ENCODE measurements around the gene TTC16.

Gene TTC16, protein sequence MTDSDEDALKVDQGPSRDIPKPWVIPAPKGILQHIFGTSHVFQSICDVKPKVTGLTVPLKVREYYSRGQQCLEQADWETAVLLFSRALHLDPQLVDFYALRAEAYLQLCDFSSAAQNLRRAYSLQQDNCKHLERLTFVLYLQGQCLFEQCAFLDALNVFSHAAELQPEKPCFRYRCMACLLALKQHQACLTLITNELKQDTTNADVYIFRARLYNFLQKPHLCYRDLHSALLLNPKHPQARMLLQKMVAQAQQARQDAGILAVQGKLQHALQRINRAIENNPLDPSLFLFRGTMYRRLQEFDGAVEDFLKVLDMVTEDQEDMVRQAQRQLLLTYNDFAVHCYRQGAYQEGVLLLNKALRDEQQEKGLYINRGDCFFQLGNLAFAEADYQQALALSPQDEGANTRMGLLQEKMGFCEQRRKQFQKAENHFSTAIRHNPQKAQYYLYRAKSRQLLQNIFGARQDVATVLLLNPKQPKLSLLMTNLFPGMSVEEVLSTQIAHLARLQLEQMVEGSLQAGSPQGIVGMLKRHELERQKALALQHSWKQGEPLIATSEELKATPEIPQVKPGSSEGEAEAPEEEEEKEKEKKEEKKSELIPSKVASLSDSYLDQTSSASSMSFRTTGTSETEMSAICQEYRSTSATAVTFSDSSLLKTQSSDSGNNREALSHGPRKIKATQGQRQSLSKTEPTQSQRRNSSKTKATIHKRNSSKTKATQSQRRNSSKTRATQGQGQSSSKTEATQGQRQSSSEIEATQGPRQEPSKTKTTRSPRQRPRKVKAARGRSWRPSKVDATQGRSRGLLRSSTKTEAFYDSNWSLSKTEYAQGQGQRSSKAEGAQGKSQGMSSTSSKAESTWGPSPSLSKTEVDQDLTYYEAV

DNA sequence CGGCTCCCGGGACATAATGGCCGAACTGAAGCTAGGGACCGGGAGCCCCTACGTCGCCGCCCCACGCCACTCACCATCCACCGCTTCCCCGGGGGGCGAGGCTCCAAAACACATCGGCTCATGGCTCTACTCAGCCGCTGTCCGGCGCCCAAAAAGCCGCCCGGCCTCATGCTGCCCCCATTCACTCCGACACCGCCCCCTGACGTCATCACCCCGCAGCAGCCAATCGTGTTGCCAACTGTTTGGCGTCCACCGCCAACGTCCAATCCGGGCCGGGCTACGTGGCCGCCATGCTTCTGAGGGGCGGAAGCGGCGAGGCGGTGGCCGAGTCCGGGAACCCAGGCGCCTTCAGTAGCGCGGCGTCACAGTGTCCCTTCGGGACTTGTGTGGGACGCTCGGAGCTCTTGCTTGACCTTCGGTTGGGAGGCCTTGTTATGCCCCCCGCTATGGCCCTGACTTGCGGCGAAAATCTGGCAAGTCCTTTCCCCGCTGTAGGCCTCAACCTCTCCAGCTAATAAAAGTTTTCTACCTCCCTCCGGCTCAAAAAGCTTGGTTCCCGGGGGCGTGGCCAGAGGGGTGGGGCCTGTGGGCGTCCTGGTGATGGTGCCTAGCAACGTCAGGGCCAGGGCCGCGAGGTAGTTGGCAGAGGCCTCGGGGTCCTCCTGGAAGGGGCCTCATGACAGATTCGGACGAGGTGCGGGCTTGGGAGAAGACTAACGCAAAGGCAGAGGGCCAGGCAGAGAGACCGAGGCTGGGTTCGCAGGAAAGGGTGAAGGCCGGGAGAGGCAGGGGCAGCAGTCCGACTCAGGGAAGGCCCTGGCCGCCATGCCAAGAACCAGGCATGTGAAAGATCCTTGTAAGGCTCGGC lies at the start of gene TTC16, which contains the start of gene PTRH1:
TSS of gene TTC16 (plus strand) at position 610 of the 868 bp plus-strand sequence. CDS start at position 677, 67 bp downstream.
TSS of gene PTRH1 (minus strand) at position 194 of the 868 bp plus-strand sequence. CDS start at position 170, 24 bp downstream.
- DNase-seq (ENCODE audit: insufficient read length, low spot score), result peak; percentile 98
- peak; percentile 98 for FAIRE-seq

DNA sequence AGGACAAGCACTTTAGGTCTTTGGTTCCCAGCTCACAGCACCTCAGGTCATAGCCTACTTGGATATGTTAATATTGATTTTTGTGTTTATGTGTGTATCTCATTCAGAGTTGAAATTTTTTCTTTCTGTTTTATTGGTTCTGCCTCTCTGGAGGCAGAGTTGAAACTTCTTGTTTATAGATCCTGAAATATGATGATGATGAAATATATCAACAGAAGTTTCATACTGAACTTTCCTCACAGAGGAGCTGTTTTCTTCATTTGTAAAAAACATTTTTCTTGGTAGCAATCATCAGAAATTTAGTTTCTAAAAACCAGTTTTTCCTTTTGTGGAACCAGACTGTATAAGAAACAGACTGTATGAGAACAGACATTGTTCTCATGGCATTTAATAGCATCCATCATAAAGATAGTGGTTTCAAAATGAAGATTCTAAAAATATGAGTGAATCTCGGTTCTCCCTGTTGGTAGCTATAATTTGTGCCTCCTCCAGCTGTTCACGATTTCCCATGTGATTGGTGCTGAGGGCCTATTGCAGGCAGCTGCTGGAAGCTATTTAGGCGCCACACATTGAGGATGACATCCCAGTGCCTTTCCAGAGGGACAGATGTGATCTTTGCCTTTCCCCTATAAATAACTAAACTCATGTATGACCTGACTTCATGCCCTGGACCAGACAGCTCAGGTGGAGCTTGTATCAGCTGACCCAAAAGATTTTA lies 48.6 kb upstream of the TTC16 start:
- FAIRE-seq (no peak), DNase-seq (ENCODE audit: insufficient read length, low spot score) (no peak)

DNA sequence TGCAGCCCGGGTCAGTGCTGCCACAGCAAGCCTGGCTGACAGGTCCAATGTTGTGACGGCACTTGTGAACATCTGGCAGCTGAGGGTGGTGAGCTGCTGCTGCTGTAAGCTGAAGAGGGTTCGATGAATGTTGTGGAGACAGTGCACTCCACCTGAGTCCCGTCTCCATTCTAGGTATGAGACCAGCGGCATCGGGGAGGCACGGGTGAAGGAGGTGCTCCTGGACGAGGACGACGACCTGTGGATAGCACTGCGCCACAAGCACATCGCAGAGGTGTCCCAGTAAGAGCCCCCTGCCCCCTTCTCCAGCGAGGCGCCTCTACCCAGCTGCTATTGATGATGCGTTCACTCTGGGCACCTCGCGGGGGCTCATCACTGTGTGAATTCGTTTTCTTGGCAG lies 48.0 kb upstream of the TTC16 start:
- DNase-seq (ENCODE audit: insufficient read length, low spot score) (no peak), FAIRE-seq (no peak)

DNA sequence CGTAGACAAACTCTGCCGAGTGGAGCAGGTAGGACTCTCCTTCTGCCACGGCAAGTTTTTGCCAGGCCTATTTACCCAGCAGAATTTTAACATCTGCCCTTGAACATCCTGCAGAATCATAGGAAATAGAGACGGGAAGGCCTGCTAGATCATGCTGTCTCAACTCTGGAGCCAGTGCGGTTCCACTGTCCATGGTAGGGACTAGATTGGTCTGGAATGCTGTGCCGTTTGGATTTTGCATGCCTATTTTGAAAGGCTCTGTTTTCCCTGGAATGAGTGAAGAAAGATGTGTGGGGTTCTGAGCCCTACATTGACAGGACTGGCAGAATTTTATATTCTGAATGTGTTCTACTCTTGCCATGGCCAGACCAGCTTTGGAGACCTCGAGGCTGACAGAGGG lies 42.6 kb upstream of the TTC16 start:
- no peak for FAIRE-seq
- DNase-seq (ENCODE audit: insufficient read length, low spot score), result no peak

DNA sequence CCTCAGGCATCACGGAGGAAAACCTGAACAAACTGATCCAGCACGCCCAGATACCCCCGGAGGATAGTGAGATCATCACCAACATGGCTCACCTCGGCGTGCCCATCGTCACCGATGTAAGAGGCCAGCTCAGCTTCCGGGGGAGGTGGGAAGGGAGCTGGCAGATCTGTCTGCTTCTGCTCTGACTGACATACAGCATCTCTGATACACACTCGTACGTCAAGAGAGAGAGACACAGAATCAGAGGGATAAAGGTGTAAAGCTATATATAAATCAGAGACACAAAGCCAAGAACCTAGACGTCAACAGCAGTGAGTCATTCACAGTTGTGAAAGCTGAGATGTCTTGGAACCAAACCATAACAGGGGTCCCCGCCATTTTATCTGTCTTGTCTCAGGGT lies 39.2 kb upstream of the TTC16 start:
- DNase-seq (ENCODE audit: insufficient read length, low spot score) (no peak), FAIRE-seq (no peak)

DNA sequence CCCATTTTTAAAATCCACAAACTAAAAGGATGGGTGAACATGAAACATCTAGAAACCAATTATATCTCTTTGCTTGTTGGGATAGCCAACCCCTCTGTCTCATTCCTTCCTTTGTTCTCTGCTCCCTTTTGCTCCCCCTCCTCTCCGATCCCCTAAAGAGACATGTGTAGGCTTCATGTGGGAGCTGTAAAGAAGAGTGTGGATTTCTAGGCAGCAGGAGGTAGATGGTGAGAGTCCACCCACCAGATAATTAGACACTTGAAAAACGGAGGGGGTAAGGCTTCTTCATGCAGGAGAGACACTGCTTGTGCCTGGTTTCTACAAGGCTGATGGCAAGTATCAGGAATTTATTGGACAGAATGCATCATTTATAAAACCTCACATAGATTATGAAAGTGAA lies 36.4 kb upstream of the TTC16 start:
- DNase-seq (ENCODE audit: insufficient read length, low spot score) (no peak), FAIRE-seq (no peak)

DNA sequence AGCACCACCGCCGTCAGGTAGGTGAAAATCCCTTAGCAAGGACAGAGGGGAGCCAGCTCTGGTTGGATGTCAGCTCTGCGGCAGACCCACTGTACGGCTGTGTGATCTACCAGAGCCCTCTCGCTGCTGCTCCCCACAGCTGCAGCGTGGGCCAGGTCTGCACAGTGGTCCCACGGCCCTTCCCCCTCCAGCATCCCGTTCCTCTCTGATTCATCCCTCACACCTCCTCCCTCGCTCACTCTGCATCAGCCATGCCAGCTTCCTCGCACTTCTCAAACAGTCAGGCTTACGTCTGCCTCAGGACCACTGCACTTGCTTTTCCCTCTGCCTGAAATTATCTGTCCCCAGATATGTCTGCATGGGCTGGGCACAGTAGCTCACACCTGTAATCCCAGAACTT lies 35.7 kb upstream of the TTC16 start:
- DNase-seq (ENCODE audit: insufficient read length, low spot score) (no peak), FAIRE-seq (no peak)

DNA sequence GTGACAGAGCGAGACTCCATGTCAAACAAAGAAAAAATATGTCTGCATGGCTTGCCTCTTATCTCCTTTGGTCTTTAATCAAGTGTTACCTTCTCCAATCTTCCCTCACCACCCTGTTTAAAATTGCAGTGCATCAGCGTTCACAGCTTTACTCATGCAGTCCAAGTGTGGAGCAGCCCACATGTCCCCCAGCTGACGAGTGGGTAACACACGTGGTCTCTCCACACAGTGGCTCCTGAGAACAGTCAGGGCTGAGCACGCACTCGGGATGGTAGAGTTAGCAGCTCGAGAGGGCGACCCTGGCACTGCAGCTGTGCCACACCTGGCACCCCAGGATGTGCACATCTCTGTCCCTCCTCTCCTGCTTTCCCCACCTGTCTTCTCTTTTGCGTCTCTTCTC lies 35.0 kb upstream of the TTC16 start:
- DNase-seq (ENCODE audit: insufficient read length, low spot score), result no peak
- no peak for FAIRE-seq

DNA sequence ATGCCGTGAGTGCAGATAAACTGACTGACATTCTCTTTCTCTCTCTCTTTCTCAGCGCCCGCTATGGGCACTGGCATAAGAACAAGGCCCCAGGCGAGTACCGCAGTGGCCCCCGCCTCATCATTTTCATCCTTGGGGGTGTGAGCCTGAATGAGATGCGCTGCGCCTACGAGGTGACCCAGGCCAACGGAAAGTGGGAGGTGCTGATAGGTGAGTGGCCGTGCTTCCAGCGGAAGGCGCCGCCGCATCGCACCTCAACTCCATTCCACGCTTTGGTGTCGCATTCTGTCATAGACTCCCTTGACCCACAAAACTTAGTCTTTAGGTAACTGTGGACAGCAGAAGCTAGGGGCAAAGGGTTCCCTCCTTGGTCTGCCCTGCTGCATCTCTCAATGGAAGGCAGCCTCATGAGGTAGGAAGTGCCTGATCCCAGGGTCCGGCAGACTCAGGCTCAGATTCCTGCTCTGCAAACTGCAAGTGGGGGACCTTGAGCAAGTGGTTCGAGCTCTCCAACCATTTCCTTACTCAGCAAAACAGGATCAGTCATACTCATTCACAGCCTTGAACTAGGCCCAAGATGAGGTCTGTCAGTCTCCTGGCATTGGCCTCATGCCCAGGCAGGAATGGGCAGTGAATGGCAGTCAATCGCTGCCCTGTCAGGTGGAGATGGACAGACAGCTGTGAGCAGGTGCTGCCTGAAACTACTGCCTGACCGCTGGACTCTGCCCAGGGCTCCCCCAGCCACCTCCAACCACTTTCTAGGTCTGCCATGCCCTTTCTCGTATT lies 33.3 kb upstream of the TTC16 start:
- DNase-seq (ENCODE audit: insufficient read length, low spot score) (no peak), FAIRE-seq (no peak)

DNA sequence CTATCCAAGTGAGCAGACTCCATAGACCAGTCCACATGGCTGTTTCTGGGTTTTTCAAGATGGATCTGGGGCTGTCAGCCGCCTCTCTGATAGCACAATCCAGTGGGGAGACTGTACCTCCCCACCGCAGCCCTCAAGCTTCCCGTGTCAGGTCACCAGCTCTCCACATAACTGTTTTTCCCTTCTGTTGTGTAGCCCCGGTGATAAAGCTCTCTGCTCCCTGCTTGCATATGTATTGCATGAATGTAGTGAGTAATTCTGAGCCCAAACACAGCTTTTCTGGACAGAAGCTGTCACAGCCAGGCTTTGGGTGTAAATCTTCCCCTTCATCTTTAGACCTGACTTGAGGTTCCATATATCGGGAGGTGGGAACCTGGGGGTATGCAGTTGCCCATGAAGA lies 32.2 kb upstream of the TTC16 start:
- FAIRE-seq, result no peak
- DNase-seq (ENCODE audit: insufficient read length, low spot score), result no peak

DNA sequence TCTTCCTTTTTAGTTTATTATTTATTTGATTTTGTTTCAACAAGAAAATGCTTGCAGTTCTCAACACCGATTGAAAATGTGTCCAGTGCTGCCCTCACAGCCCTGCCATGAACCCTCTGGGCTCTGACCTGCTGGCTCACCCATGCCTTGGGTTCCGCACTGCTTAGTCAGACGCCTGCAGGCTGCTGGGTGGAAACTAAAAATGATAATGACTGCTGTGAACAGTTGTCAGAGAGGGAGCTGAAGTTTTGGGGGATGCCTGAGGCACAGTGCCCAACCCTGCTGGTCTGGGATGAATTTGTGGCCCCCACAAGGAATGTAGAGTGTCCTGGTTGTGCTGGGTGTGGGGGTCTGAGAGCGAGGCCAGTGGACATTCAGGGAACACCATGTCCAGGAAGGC lies 31.3 kb upstream of the TTC16 start:
- no peak for DNase-seq (ENCODE audit: insufficient read length, low spot score)
- FAIRE-seq, result no peak

DNA sequence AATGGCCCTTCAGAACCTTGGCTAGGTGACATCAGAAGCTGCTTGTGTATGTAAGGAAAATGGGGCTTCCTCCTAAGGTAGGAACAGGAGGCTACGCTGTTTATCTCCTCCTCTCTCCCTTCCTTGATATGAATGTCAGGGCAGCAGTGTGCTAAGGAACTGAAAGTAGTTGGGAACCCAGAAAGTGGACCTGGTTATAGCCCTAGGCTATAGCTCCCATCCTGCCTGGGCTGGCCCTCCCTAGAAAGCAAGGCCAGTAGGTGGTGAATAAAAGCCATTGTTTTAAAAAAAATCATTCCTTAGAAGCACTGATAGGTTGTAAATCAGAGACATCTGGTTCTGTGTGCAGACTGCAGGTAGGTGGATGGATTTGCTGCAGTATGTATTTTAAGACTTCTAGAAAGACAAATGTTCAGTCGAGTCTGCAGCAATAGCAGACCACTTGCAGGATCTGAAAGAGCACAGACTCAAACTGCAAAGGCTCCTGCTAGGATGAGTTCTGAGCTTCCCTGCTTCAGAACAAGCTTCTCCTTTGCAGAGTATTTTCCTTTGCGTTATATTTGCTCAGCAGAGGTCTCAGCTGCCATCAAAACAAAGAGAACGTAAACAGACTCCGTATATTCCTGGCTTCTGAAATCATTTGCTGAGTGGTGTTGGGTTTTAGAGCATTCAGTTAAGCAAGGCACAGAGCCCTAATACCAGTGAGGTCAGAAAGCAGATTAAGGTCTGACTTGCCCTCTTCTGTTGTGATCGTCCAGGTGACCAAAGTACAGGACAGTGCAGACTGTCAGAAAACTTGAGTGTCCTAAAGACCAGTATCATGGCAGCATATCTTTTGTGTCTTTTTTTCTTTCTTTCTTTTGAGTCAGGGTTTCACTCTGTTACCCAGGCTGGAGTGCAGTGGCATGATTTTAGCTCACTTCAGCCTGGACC lies 29.2 kb upstream of the TTC16 start:
- DNase-seq (ENCODE audit: insufficient read length, low spot score) (no peak), FAIRE-seq (no peak)

DNA sequence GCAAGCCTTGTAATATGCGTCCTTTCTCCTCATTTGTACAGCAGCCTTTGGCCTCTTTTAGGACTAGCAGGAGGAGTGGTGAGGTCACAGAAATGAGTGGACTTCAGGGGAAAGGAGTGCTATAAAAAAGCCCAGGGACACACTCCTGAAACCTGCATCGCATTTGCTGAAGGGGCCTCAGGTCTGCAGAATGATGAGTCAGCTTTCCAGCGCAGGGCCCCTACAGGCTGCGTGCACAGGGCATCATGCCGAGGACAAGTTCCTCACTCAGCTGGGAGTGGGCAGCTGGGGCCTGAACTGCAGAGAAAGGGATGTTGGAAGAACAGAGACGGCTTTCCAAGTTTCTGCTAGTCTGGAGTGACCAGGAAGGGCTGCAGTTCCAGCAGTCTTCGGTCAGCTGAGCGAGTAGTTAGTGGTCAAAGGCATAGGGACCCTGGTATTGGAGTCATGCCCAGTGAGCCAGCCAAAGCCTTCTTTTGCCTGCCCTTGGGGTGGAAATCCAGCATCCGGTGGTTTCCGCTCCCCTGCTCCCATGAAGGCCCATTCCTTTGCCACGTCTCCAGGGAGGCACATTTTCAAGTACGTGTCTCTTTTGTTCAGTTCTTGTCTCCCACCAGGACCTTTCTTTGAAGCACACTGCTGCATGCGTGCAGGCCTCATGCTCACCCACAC lies 26.4 kb upstream of the TTC16 start:
- FAIRE-seq, result no peak

DNA sequence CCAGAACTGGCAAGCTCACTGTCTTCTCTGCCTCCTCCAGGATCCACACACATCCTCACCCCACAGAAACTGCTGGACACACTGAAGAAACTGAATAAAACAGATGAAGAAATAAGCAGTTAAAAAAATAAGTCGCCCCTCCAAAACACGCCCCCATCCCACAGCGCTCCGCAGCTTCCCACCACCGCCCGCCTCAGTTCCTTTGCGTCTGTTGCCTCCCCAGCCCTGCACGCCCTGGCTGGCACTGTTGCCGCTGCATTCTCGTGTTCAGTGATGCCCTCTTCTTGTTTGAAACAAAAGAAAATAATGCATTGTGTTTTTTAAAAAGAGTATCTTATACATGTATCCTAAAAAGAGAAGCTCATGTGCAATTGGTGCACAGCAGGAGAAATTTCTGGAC lies 25.1 kb upstream of the TTC16 start:
- FAIRE-seq (no peak), DNase-seq (ENCODE audit: insufficient read length, low spot score) (no peak)

More for the DNA sequence above, 26.4 kb upstream of the TTC16 start:
- DNase-seq (ENCODE audit: insufficient read length, low spot score), result no peak

DNA sequence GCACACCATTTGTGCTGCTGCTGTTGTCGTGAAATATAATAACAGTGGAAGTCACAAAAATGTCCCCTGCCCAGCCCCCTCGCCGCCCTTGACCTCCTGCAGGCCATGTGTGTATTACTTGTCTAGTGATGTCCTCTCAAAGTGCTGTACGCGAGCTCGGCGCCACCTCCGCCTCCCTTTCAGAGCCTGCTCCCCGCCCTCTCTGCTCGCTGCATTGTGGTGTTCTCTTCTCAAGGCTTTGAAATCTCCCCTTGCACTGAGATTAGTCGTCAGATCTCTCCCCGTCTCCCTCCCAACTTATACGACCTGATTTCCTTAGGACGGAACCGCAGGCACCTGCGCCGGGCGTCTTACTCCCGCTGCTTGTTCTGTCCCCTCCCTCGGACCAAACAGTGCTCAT lies 23.8 kb upstream of the TTC16 start:
- FAIRE-seq, result no peak
- DNase-seq (ENCODE audit: insufficient read length, low spot score), result no peak

DNA sequence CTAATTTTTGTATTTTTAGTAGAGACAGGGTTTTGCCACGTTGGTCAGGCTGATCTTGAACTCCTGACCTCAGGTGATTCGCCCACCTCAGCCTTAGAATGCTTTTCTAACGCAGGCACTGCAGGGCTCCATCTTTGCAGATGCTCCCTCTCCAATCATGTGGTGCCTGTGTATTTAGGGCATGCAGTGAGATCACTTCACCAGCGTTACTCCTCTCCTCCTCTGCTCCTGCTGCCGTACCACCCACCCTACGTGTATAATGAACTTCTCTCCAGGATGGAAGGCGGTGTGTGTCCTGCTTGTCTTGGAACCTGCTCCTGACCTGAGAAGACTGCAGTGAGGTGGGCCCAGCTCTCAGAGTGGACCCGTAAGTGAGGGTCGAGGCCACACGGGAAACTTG lies 22.7 kb upstream of the TTC16 start:
- FAIRE-seq (no peak), DNase-seq (ENCODE audit: insufficient read length, low spot score) (no peak)

DNA sequence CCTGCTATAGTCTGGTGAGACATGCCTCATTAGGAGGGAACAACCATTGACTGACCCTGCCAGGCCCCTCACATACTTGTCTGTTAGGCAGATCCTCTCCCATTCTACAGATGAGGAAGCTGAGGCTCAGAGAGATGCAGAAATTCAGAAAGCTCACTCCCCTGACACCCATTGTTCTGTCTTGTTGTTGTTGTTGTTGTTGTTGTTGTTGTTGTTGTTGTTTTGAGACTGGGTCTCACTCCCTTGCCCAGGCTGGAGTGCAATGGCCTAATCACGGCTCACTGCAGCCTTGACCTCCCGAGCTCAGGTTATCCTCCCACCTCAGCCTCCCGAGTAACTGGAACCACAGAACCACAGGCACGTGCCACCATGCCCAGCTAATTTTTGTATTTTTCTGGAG lies 22.2 kb upstream of the TTC16 start:
- FAIRE-seq, result no peak

More for the DNA sequence above, 22.2 kb upstream of the TTC16 start:
- no peak for DNase-seq (ENCODE audit: insufficient read length, low spot score)

All from GM19239 (cell line).